LNCAP (cell line): ENCODE data around the gene MED25.

Experiments used
- CTCF ChIP-seq: fragments of 450-650 bp; IDR thresholded peaks from 2 replicates; pipeline ENCODE4 v1.5.1; 2017; ENCODE audit warnings: mild to moderate bottlenecking

Gene MED25

GRCh38 chr19:49799271-49799797 lies 18.8 kb upstream of the MED25 start:
- no peak for TF ChIP-seq CTCF

GRCh38 chr19:49799798-49800376 lies 18.2 kb upstream of the MED25 start:
- no peak; the same call in 1 of the 2 replicates for TF ChIP-seq CTCF

GRCh38 chr19:49800771-49801170 lies 17.3 kb upstream of the MED25 start:
- no peak for TF ChIP-seq CTCF

- no peak for TF ChIP-seq CTCF
These were observed 16.6 kb upstream of the MED25 start for GRCh38 chr19:49801401-49801888.

GRCh38 chr19:49801966-49802661 lies 16.0 kb upstream of the MED25 start:
- no peak for TF ChIP-seq CTCF

- TF ChIP-seq CTCF, result no peak
These were observed 15.1 kb upstream of the MED25 start for GRCh38 chr19:49802836-49803528.

- TF ChIP-seq CTCF, result no peak
These were observed 14.6 kb upstream of the MED25 start for GRCh38 chr19:49803529-49803856.
